HG02938 (cell line): ENCODE measurements around the gene ZNF786.
"Not testable (repeated sequence)": the region's sequence is repeated elsewhere in the genome, so short reads cannot be mapped to it uniquely, and the experiment has no call there.

Experiments used
- ATAC-seq: cut with Tn5 transposase; IDR thresholded peaks from one replicate; pipeline ENCODE4 v1.9.1; 2021; ENCODE audit warnings: mild to moderate bottlenecking, moderate library complexity; ENCODE audit not compliant: unreplicated experiment

ZNF786 gene

GRCh38 chr7:149085866-149086265 is 4.7 kb downstream of the ZNF786 start:
- ATAC-seq: no peak

GRCh38 chr7:149084407-149084806 is 6.1 kb downstream of the ZNF786 start:
- no peak for ATAC-seq

- no peak for ATAC-seq
These were observed 8.6 kb downstream of the ZNF786 start for GRCh38 chr7:149081914-149082313.

GRCh38 chr7:149077594-149077993 is 12.9 kb downstream of the ZNF786 start:
- no peak for ATAC-seq

- no peak for ATAC-seq
These were observed 15.2 kb downstream of the ZNF786 start for GRCh38 chr7:149075286-149075685.

GRCh38 chr7:149074116-149074885 is 16.2 kb downstream of the ZNF786 start:
- ATAC-seq: no peak

GRCh38 chr7:149072438-149072775 is 18.1 kb downstream of the ZNF786 start:
- no peak for ATAC-seq

- ATAC-seq: no peak
These were observed 18.7 kb downstream of the ZNF786 start for GRCh38 chr7:149071641-149072437.

- ATAC-seq: no peak
These were observed 19.3 kb downstream of the ZNF786 start for GRCh38 chr7:149071182-149071635.

GRCh38 chr7:149070372-149071125 is 20.0 kb downstream of the ZNF786 start:
- no peak for ATAC-seq

GRCh38 chr7:149067869-149068268 is 22.6 kb downstream of the ZNF786 start:
- ATAC-seq: no peak

- ATAC-seq: no peak
These were observed 27.0 kb downstream of the ZNF786 start for GRCh38 chr7:149063476-149063875.

- ATAC-seq: not testable (repeated sequence)
These were observed 28.2 kb downstream of the ZNF786 start for GRCh38 chr7:149062217-149062899.

GRCh38 chr7:149060156-149060555 is 30.4 kb downstream of the ZNF786 start:
- no peak for ATAC-seq

- no peak for ATAC-seq
These were observed 36.6 kb downstream of the ZNF786 start for GRCh38 chr7:149053885-149054284.

- no peak for ATAC-seq
These were observed 37.1 kb downstream of the ZNF786 start for GRCh38 chr7:149053384-149053783.

- no peak for ATAC-seq
These were observed 39.6 kb downstream of the ZNF786 start for GRCh38 chr7:149050941-149051340.

- ATAC-seq: no peak
These were observed 41.7 kb downstream of the ZNF786 start for GRCh38 chr7:149048805-149049204.

GRCh38 chr7:149046416-149046815 is 44.1 kb downstream of the ZNF786 start:
- ATAC-seq: no peak

GRCh38 chr7:149043936-149044335 is 46.6 kb downstream of the ZNF786 start:
- ATAC-seq: no peak

GRCh38 chr7:149041350-149041749 is 49.2 kb downstream of the ZNF786 start:
- ATAC-seq: no peak
